H1 (cell line): ENCODE measurements around the gene MTG1. TPM values are rescaled to one million over a fixed set of nuclear protein-coding genes. Genes with fewer than 3 reads are reported as not detected.

Source experiments
- CTCF ChIA-PET: fragments of 300-600 bp; sonication (Branson Sonifier 250); formaldehyde crosslinking; loops from one replicate; lab custom pipeline; 2021; ENCODE audit not compliant: partially characterized antibody; lab: Charles Lee
- POLR2A ChIA-PET: fragments of 300-600 bp; sonication (Branson Sonifier 250); formaldehyde crosslinking; loops from one replicate; lab custom pipeline; 2021; ENCODE audit warnings: inconsistent platforms; ENCODE audit not compliant: partially characterized antibody; lab: Charles Lee
- DNase-seq, 2 experiments: peaks; one replicate each; pipeline versions ENCODE4 v3.0.0 to v3.0.0-alpha.2; 2010 to 2022; ENCODE audit warnings: low spot score in 2 of 2, low read depth in 1 of 2, mixed read lengths in 1 of 2
- FAIRE-seq: peaks from 2 replicates; lab custom pipeline; 2011; peaks lifted over from hg19 to GRCh38; lab: Jason Lieb, UNC
- H2AFZ ChIP-seq: 2 replicates; pipeline ENCODE4 v1.8.1; 2012; ENCODE audit warnings: low read length, inconsistent platforms
- H2AK5ac ChIP-seq: 2 replicates; pipeline ENCODE4 v1.6.1; 2013; ENCODE audit warnings: low read depth, low read length
- H2BK120ac ChIP-seq: replicated peaks from 2 replicates; pipeline ENCODE3; 2013; ENCODE audit warnings: low read depth, low read length, inconsistent platforms
- H2BK12ac ChIP-seq: 2 replicates; pipeline ENCODE4 v1.6.1; 2013; ENCODE audit warnings: low read depth, low read length
- H2BK15ac ChIP-seq: 2 replicates; pipeline ENCODE4 v1.6.1; 2013; ENCODE audit warnings: low read length
- H2BK20ac ChIP-seq: 2 replicates; pipeline ENCODE4 v1.6.1; 2013; ENCODE audit warnings: low read length
- H2BK5ac ChIP-seq: 2 replicates; pipeline ENCODE4 v1.6.1; 2013; ENCODE audit warnings: low read depth, low read length
- H3K14ac ChIP-seq: 2 replicates; pipeline ENCODE4 v1.6.1; 2013; ENCODE audit warnings: inconsistent platforms; ENCODE audit not compliant: insufficient read length
- H3K18ac ChIP-seq: 2 replicates; pipeline ENCODE4 v1.6.1; 2013; ENCODE audit warnings: low read length; ENCODE audit errors: extremely low read depth
- H3K23ac ChIP-seq: 2 replicates; pipeline ENCODE4 v1.6.1; 2013; ENCODE audit warnings: inconsistent platforms; ENCODE audit not compliant: insufficient read length
- H3K23me2 ChIP-seq: 2 replicates; pipeline ENCODE4 v1.6.1; 2013; ENCODE audit warnings: low read depth, low read length
- H3K27ac ChIP-seq: 2 replicates; pipeline ENCODE4 v1.6.1; 2011; ENCODE audit warnings: low read depth, low read length, inconsistent platforms
- H3K27me3 ChIP-seq, 4 experiments: replicated peaks in 1 of 4; 1 replicate in 1 of 4; 2 replicates in 3 of 4; pipeline versions ENCODE4 v1.6.1 to v1.8.1; 2011 to 2013; ENCODE audit warnings: low read length in 3 of 4, mild to moderate bottlenecking in 3 of 4, inconsistent platforms in 2 of 4, mixed read lengths in 2 of 4, moderate library complexity in 1 of 4; ENCODE audit not compliant: control insufficient read depth in 3 of 4, insufficient read depth in 3 of 4; ENCODE audit errors: extremely low read depth in 1 of 4
- H3K36me3 ChIP-seq, 4 experiments: 2 replicates each; pipeline versions ENCODE4 v1.6.1 to v1.8.1; 2011 to 2013; ENCODE audit warnings: mild to moderate bottlenecking in 4 of 4, low read length in 3 of 4, moderate library complexity in 2 of 4, control low read depth in 1 of 4, inconsistent platforms in 1 of 4; ENCODE audit not compliant: insufficient read depth in 4 of 4, control insufficient read depth in 2 of 4
- H3K4ac ChIP-seq: replicated peaks from 2 replicates; pipeline ENCODE3; 2013; ENCODE audit warnings: low read length, low read depth, mixed read lengths, inconsistent platforms; ENCODE audit not compliant: insufficient read length
- H3K4me1 ChIP-seq, 4 experiments: replicated peaks in 1 of 4; 1 replicate in 1 of 4; 2 replicates in 3 of 4; pipeline versions ENCODE4 v1.6.1 to v1.8.1; 2011 to 2013; ENCODE audit warnings: low read length in 3 of 4, inconsistent platforms in 2 of 4, mixed read lengths in 1 of 4; ENCODE audit not compliant: insufficient read depth in 4 of 4, control insufficient read depth in 3 of 4
- H3K4me2 ChIP-seq, 2 experiments: 2 replicates each; pipeline versions ENCODE4 v1.6.1 to v1.8.1; 2011 to 2013; ENCODE audit warnings: low read depth in 2 of 2, low read length in 2 of 2, control low read depth in 1 of 2, inconsistent platforms in 1 of 2, mild to moderate bottlenecking in 1 of 2; ENCODE audit not compliant: insufficient read depth in 1 of 2
- H3K4me3 ChIP-seq, 4 experiments: fragments of 200-600, 300-600 bp in 1 of 4; sonication (generic), shearing (Covaris generic), sonication (Bioruptor Twin) in 1 of 4; 2 replicates each; pipeline versions ENCODE4 v1.5.1 to v1.8.1; 2011 to 2016; ENCODE audit warnings: low read length in 4 of 4, low read depth in 3 of 4, control low read depth in 2 of 4, inconsistent platforms in 2 of 4, mild to moderate bottlenecking in 2 of 4, mixed read lengths in 1 of 4, moderate library complexity in 1 of 4; ENCODE audit not compliant: insufficient read depth in 2 of 4; ENCODE audit errors: extremely low read depth in 1 of 4
- H3K56ac ChIP-seq: replicated peaks from 2 replicates; pipeline ENCODE3; 2013; ENCODE audit warnings: low read depth, mild to moderate bottlenecking, mixed read lengths, low read length, inconsistent platforms; ENCODE audit not compliant: insufficient read length
- H3K79me1 ChIP-seq: 2 replicates; pipeline ENCODE4 v1.6.1; 2013; ENCODE audit warnings: low read depth, low read length, control low read depth
- H3K79me2 ChIP-seq, 2 experiments: 2 replicates each; pipeline versions ENCODE4 v1.6.1 to v1.8.1; 2012 to 2013; ENCODE audit warnings: low read length in 2 of 2, mild to moderate bottlenecking in 2 of 2, inconsistent platforms in 1 of 2; ENCODE audit not compliant: insufficient read depth in 2 of 2, control insufficient read depth in 1 of 2
- H3K9ac ChIP-seq, 4 experiments: replicated peaks in 1 of 4; 1 replicate in 1 of 4; 2 replicates in 3 of 4; pipeline versions ENCODE4 v1.6.1 to v1.8.1; 2011 to 2013; ENCODE audit warnings: low read depth in 3 of 4, low read length in 3 of 4, control low read depth in 2 of 4, mild to moderate bottlenecking in 2 of 4, moderate library complexity in 2 of 4, inconsistent platforms in 1 of 4; ENCODE audit errors: extremely low read depth in 1 of 4
- H3K9me3 ChIP-seq, 2 experiments: 2 replicates each; pipeline versions ENCODE4 v1.6.1 to v1.8.1; 2012 to 2013; ENCODE audit warnings: mild to moderate bottlenecking in 2 of 2, moderate library complexity in 2 of 2, control low read depth in 1 of 2, inconsistent platforms in 1 of 2, low read depth in 1 of 2, low read length in 1 of 2, mixed read lengths in 1 of 2; ENCODE audit not compliant: insufficient read depth in 2 of 2
- H4K20me1 ChIP-seq, 2 experiments: replicated peaks in 1 of 2; 2 replicates each; pipeline versions ENCODE3 to v1.8.1; 2011 to 2013; ENCODE audit warnings: inconsistent platforms in 2 of 2, low read length in 2 of 2, mild to moderate bottlenecking in 1 of 2; ENCODE audit not compliant: insufficient read depth in 2 of 2, control insufficient read depth in 1 of 2
- H4K5ac ChIP-seq: 2 replicates; pipeline ENCODE4 v1.6.1; 2013; ENCODE audit warnings: low read length, low read depth, mixed read lengths, inconsistent platforms; ENCODE audit not compliant: insufficient read length
- H4K8ac ChIP-seq: 2 replicates; pipeline ENCODE4 v1.8.0; 2013; ENCODE audit warnings: mild to moderate bottlenecking, moderate library complexity, low read length, inconsistent platforms; ENCODE audit not compliant: insufficient read depth; ENCODE audit errors: extremely low read depth
- H4K91ac ChIP-seq: replicated peaks from 2 replicates; pipeline ENCODE3; 2013; ENCODE audit warnings: low read length, mixed read lengths, inconsistent platforms; ENCODE audit not compliant: insufficient read length
- CTBP2 ChIP-seq: IDR thresholded peaks from 2 replicates; pipeline ENCODE4 v1.7.0; 2011; ENCODE audit warnings: borderline replicate concordance, mild to moderate bottlenecking, moderate library complexity, mixed read lengths, low read length; ENCODE audit not compliant: insufficient read depth, insufficient read length
- WGBS, 2 experiments: shearing (Covaris generic) in 1 of 2; methylation state at CpG; one replicate each; pipeline versions ENCODE4 v1.1.6 to v1.1.7; 2013 to 2015; ENCODE audit warnings: low lambda C conversion rate in 2 of 2, mixed read lengths in 2 of 2, inconsistent platforms in 1 of 2, low coverage in 1 of 2, missing lambda C conversion rate in 1 of 2; ENCODE audit not compliant: insufficient replicate concordance in 2 of 2, insufficient coverage in 1 of 2, insufficient read length in 1 of 2; ENCODE audit errors: extremely low coverage in 1 of 2, missing lambda C conversion rate in 1 of 2; 5-methylcytosine and 5-hydroxymethylcytosine counted together
- polyA plus RNA-seq, 7 experiments: library from polyadenylated mRNA; depleted of rRNA in 3 of 7; stranded (reverse) in 5 of 7; unstranded in 2 of 7; fragments of >200 nt in 5 of 7; fragments of 200-250 nt in 2 of 7; gene quantifications; 1 replicate in 5 of 7; 2 replicates in 1 of 7; 4 replicates in 1 of 7; pipeline versions ENCODE4 v1.2.1 to v1.2.3, GENCODE V29; 2011 to 2013; ENCODE audit warnings: missing spikeins in 2 of 7, mixed read lengths in 2 of 7
- total RNA-seq: library from RNA; stranded (reverse); fragmentation: NEBNext Ultra II Directional; extraction: Animal tissue kit (Norgen Biotek cat#: 25700); gene quantifications from 2 replicates; pipeline ENCODE4 v1.2.1, GENCODE V29; 2021
- TF ChIP-seq, protein P1 (sequence below): IDR thresholded peaks from 2 replicates; pipeline ENCODE4 v1.6.1; 2012; ENCODE audit warnings: inconsistent platforms

The MTG1 gene
- total and polyA plus RNA-seq, 2 of the 8 experiments (the other 6 are each of a cell fraction or from before 2014, with no cell fraction given) = 56.6 to 81.6 TPM

DNA sequence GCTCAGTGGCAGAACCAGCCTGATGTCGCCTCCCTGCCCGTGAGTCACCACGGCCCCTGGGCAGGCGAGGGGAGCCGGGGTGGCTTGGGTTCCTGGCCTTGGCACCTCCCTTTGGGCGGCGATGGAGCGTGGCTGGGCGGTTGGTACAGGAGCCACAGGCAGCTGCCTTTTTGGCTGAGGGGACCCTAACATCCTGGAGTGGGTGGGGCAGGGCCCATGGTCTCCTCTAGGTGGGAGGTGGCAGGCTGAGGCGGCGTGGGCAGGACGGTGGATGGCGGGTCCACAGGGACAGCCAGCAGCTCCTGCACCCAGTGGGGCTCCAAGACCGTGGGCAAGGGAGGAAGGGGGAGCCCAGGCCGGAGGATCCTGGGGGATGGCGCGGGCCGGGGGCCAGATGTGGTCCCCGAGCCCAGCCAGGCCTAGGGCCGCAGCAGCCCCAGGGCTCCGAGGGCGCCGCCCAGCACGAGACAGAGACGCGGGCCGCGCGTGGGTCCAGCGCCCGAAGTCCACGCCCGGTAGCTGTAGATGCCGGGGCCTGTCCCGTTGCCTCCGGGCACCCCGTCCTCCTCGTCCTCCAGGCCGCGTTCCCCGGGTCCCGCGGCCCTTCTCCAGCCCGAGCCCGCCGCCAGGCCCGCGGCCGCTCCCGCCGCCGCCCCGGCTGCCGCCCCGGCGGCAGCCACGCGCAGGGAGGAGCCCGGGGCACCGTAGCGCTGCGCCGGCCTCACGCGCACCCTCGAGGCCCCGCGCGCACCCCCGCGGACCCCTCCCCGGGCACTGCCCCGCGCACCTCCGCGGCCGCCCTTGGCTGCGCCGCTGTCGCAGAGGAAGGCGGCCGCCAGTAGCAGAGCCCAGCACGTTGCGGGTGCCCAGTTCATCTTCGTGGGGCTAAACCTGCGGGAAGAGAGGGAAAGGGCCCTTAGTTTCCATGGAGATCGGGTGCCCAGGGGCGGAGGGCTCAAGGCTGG, 29.1 kb downstream of the MTG1 start:
- Histone ChIP-seq H4K5ac (no peak overlapping the region), H3K36me3 (peaks cover 0 to 4% (median 0%) of the 10 kb centered on the region in 4 experiments; a peak in 1 of 8 replicates), H4K20me1 (peaks cover 5 to 22% of the 10 kb centered on the region in 2 experiments), H4K91ac (no peak overlapping the region), H2BK12ac (no peak overlapping the region), H2AK5ac (no peak overlapping the region), H3K9me3 (peaks cover 0 to 3% of the 10 kb centered on the region in 2 experiments; a peak in 1 of 4 replicates), H3K4me3 (peak overlapping the region in 1 of 4 experiments; percentile 49; a peak in 3 of 8 replicates), H2BK20ac (no peak overlapping the region), H3K23me2 (peaks cover 3% of the 10 kb centered on the region; the same call in 1 of the 2 replicates), H3K56ac (no peak overlapping the region), H3K14ac (no peak overlapping the region), H4K8ac (0 out of 2 replicates have a peak overlapping the region, but pooled peaks have one; percentile 25), H3K4ac (no peak overlapping the region), H2BK15ac (no peak overlapping the region), H3K9ac (no peak overlapping the region), H3K4me1 (peaks cover 0 to 6% (median 0%) of the 10 kb centered on the region in 4 experiments; a peak in 2 of 7 replicates), H2AFZ (no peak overlapping the region), H3K27me3 (peaks cover 0 to 8% (median under 1%) of the 10 kb centered on the region in 4 experiments; a peak in 3 of 7 replicates), H3K18ac (no peak overlapping the region), H2BK5ac (no peak overlapping the region), H3K27ac (no peak overlapping the region), H3K79me2 (no peaks in the 10 kb centered on the region), H3K79me1 (no peaks in the 10 kb centered on the region), H3K4me2 (peak overlapping the region; percentile 35 to 65), H3K23ac (no peak overlapping the region), H2BK120ac (no peak overlapping the region)
- FAIRE-seq = no peak
- DNase-seq = peak in 1 of 2 experiments; percentile 63
- 48% methylated on average over 20 of the region's 88 CpGs; no CpG with 5 or more reads in 1 of the 2 experiments for WGBS, 2 experiments
- TF ChIP-seq, protein P1, sequence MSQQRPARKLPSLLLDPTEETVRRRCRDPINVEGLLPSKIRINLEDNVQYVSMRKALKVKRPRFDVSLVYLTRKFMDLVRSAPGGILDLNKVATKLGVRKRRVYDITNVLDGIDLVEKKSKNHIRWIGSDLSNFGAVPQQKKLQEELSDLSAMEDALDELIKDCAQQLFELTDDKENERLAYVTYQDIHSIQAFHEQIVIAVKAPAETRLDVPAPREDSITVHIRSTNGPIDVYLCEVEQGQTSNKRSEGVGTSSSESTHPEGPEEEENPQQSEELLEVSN = peak; percentile 3; the same call in 1 of the 2 replicates
- no peak for TF ChIP-seq CTBP2
- POLR2A ChIA-PET = interaction anchor here (0.7 to 1.5 kb wide), 5 partner anchors 29 to 109 kb away, joined by 3 to 4 read pairs (median 3); partner anchors contain the start of genes MTG1, PAOX and PRAP1
- CTCF ChIA-PET = no interaction called here
